Measurements from ENCODE around the gene SALL4.
"Not testable (repeated sequence)": the region's sequence is repeated elsewhere in the genome, so short reads cannot be mapped to it uniquely, and the experiment has no call there.

GRCh38 chr20:51778229-51778759, 24.0 kb downstream of the SALL4 start:
- TF ChIP-seq CTCF (IDR thresholded peaks at IDR 0.05; ENCODE audit: low read depth, low read length); POLR2A (IDR thresholded peaks at IDR 0.05; ENCODE audit: extremely low read depth, insufficient read length); MAX (IDR thresholded peaks at IDR 0.05; ENCODE audit: low read depth, low read length); MYC (IDR thresholded peaks at IDR 0.05; ENCODE audit: low read depth, low read length): not testable (repeated sequence)
